ENCODE measurements around the gene ECT2.
"Not testable (repeated sequence)": the region's sequence is repeated elsewhere in the genome, so short reads cannot be mapped to it uniquely, and the experiment has no call there.

Gene ECT2

GRCh38 chr3:172750368-172751174 lies at the start of gene ECT2:
TSS of gene ECT2 (plus strand) at chr3:172750726. CDS start at chr3:172754531, 3,805 bp downstream.
- peak; percentile 100 for DNase-seq (ENCODE audit: low read depth)

- no peak for DNase-seq (ENCODE audit: low read depth)
These were observed 49.5 kb upstream of the ECT2 start for GRCh38 chr3:172700936-172701455.

GRCh38 chr3:172701751-172702150 lies 48.8 kb upstream of the ECT2 start:
- DNase-seq (ENCODE audit: low read depth): no peak

GRCh38 chr3:172702256-172702655 lies 48.3 kb upstream of the ECT2 start:
- no peak for DNase-seq (ENCODE audit: low read depth)

- not testable (repeated sequence) for DNase-seq (ENCODE audit: low read depth)
These were observed 47.8 kb upstream of the ECT2 start for GRCh38 chr3:172702731-172703130.

- no peak for DNase-seq (ENCODE audit: low read depth)
These were observed 46.5 kb upstream of the ECT2 start for GRCh38 chr3:172704001-172704400.

GRCh38 chr3:172705170-172705569 lies 45.4 kb upstream of the ECT2 start:
- DNase-seq (ENCODE audit: low read depth): no peak

- no peak for DNase-seq (ENCODE audit: low read depth)
These were observed 43.5 kb upstream of the ECT2 start for GRCh38 chr3:172707030-172707429.

- DNase-seq (ENCODE audit: low read depth): peak; percentile 57
These were observed 42.6 kb upstream of the ECT2 start for GRCh38 chr3:172707967-172708366.

- peak; percentile 29 for DNase-seq (ENCODE audit: low read depth)
These were observed 41.4 kb upstream of the ECT2 start for GRCh38 chr3:172708921-172709773.

- DNase-seq (ENCODE audit: low read depth): peak; percentile 45
These were observed 40.5 kb upstream of the ECT2 start for GRCh38 chr3:172709774-172710663.

- peak; percentile 100 for DNase-seq (ENCODE audit: low read depth)
These were observed 39.7 kb upstream of the ECT2 start, which contains the start of gene NCEH1 for GRCh38 chr3:172710664-172711453. TSS of gene NCEH1 (minus strand) at chr3:172711067. CDS start at chr3:172710984, 83 bp downstream.

- no peak for DNase-seq (ENCODE audit: low read depth)
These were observed 39.1 kb upstream of the ECT2 start for GRCh38 chr3:172711454-172711795.

GRCh38 chr3:172713316-172713715 lies 37.2 kb upstream of the ECT2 start:
- DNase-seq (ENCODE audit: low read depth): no peak

GRCh38 chr3:172716476-172716875 lies 34.0 kb upstream of the ECT2 start:
- DNase-seq (ENCODE audit: low read depth): no peak

GRCh38 chr3:172717493-172718088 lies 32.9 kb upstream of the ECT2 start:
- peak; percentile 49 for DNase-seq (ENCODE audit: low read depth)

- not testable (repeated sequence) for DNase-seq (ENCODE audit: low read depth)
These were observed 27.9 kb upstream of the ECT2 start for GRCh38 chr3:172722536-172723040.

- no peak for DNase-seq (ENCODE audit: low read depth)
These were observed 24.1 kb upstream of the ECT2 start for GRCh38 chr3:172726380-172726779.

- no peak for DNase-seq (ENCODE audit: low read depth)
These were observed 15.5 kb upstream of the ECT2 start for GRCh38 chr3:172735014-172735413.

GRCh38 chr3:172739462-172739861 lies 11.1 kb upstream of the ECT2 start:
- no peak for DNase-seq (ENCODE audit: low read depth)
